ENCODE measurements around the gene ALDH1A3. TPM values are rescaled to one million over a fixed set of nuclear protein-coding genes. Genes with fewer than 3 reads are reported as not detected.

The ALDH1A3 gene
- total RNA-seq, 1 experiment from 2014 or later = 5,398 TPM

DNA sequence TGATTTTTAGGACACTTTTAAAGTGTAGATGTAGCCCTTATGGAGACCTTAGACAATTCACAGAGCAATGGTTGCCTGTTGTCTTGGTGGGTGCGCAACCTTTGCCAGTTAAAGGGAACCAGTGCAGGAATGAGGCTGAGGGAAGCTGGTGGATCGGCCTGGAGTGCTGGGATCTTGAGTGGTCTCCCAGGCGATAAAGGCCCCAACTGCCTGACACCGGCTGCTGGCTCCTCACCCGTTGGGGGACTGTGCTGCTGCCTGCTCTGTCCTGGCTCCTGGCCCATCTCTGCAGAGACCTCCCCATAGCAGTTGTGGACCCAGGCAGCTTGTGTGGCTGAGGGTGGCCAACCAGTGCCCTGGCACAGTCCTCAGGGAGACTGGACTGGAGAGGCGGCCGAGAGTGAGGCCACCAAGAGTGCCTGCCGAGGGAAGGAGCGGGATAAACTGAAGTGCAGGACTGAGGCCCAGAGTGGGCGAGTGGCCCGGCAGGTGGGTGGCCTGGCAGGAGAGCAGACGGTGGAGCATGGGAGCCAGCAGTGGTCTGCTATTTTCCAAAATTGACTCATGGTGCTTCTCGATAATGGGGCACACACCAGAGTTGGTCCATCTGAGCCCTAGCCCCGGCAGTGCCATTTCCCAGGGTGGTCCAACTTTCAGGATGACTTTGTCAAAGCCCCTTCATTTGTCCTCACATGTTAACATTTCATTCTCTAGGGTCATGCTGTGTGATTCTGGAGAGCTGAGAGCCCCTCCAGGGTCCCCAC, 2.1 kb downstream of the ALDH1A3 start:
- Histone ChIP-seq H4K20me1 (ENCODE audit: low read length) (peaks cover 67% of the 10 kb centered on the region), H3K36me3 (ENCODE audit: low read depth, low read length) (peaks cover 67% of the 10 kb centered on the region), H3K9me2 (replicated peaks; ENCODE audit: low read length) (no peaks in the 10 kb centered on the region), H3K4me1 (ENCODE audit: insufficient read depth, low read length) (peaks cover 54% of the 10 kb centered on the region), H3K27ac (ENCODE audit: low read length) (peak overlapping the region; percentile 95), H3K79me2 (ENCODE audit: low read length) (peaks cover 95% of the 10 kb centered on the region), H3K27me3 (ENCODE audit: low read length) (no peaks in the 10 kb centered on the region), H3K4me3 (ENCODE audit: low read length) (peak overlapping the region; percentile 78), H3K9me3 (ENCODE audit: low read length) (no peaks in the 10 kb centered on the region), H3K4me2 (ENCODE audit: low read length) (peak overlapping the region; percentile 92), H2AFZ (ENCODE audit: low read length) (no peak overlapping the region), H3F3A (ENCODE audit: low read length, unreplicated experiment) (peaks cover 48% of the 10 kb centered on the region), H3K9ac (ENCODE audit: low read length) (peak overlapping the region; percentile 100)
- CTCF ChIA-PET = no interaction called here
- POLR2A ChIA-PET (ENCODE audit: unreplicated experiment) = no interaction called here
- TF ChIP-seq EZH2phosphoT487 (IDR thresholded peaks at IDR 0.05; ENCODE audit: borderline replicate concordance, low read length) = no peak
- TF ChIP-seq, protein P1, sequence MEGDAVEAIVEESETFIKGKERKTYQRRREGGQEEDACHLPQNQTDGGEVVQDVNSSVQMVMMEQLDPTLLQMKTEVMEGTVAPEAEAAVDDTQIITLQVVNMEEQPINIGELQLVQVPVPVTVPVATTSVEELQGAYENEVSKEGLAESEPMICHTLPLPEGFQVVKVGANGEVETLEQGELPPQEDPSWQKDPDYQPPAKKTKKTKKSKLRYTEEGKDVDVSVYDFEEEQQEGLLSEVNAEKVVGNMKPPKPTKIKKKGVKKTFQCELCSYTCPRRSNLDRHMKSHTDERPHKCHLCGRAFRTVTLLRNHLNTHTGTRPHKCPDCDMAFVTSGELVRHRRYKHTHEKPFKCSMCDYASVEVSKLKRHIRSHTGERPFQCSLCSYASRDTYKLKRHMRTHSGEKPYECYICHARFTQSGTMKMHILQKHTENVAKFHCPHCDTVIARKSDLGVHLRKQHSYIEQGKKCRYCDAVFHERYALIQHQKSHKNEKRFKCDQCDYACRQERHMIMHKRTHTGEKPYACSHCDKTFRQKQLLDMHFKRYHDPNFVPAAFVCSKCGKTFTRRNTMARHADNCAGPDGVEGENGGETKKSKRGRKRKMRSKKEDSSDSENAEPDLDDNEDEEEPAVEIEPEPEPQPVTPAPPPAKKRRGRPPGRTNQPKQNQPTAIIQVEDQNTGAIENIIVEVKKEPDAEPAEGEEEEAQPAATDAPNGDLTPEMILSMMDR (conservative IDR thresholded peaks at IDR 0.05; ENCODE audit: low read depth, low read length) = no peak
- no peak for TF ChIP-seq EZH2 (IDR thresholded peaks at IDR 0.05; ENCODE audit: low read length, unreplicated experiment)
- intact Hi-C loops (cut with micrococcal nuclease) = no loop called here
- DNase-seq = peak; percentile 12
- peak; percentile 1 for ATAC-seq
- BruUV-seq (replicated peaks) = no TSS peak

DNA sequence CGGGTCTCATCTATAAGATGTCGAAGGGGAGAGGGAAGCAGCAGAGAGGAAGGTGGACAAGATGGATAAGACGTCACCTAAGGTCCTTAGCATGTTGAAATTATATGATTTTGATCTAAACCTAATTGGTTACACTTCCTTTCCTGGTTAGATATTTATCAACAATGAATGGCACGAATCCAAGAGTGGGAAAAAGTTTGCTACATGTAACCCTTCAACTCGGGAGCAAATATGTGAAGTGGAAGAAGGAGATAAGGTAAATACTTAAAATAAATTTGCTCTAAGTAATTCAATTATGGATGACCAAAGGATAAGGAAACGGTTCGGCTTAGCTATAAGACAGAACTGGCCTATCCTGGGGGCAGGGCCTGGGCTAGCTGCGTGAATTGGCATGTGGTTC, 5.5 kb downstream of the ALDH1A3 start:
- BruUV-seq (replicated peaks) = no TSS peak
- H3K4me2 ChIP-seq (ENCODE audit: low read length) = peak overlapping the region; percentile 92
- POLR2A ChIA-PET (ENCODE audit: unreplicated experiment) = no interaction called here

More for the DNA sequence above, 5.5 kb downstream of the ALDH1A3 start:
- Histone ChIP-seq H3K9ac (ENCODE audit: low read length) (peak overlapping the region; percentile 100), H3K9me2 (replicated peaks; ENCODE audit: low read length) (no peaks in the 10 kb centered on the region), H3F3A (ENCODE audit: low read length, unreplicated experiment) (peaks cover 70% of the 10 kb centered on the region), H3K27me3 (ENCODE audit: low read length) (no peaks in the 10 kb centered on the region), H3K27ac (ENCODE audit: low read length) (peak overlapping the region; percentile 95), H3K4me3 (ENCODE audit: low read length) (peak overlapping the region; percentile 78), H4K20me1 (ENCODE audit: low read length) (peaks cover 95% of the 10 kb centered on the region), H3K79me2 (ENCODE audit: low read length) (peaks cover 99% of the 10 kb centered on the region), H2AFZ (ENCODE audit: low read length) (no peak overlapping the region), H3K4me1 (ENCODE audit: insufficient read depth, low read length) (peaks cover 66% of the 10 kb centered on the region), H3K9me3 (ENCODE audit: low read length) (no peaks in the 10 kb centered on the region), H3K36me3 (ENCODE audit: low read depth, low read length) (peaks cover 96% of the 10 kb centered on the region)
- no peak for DNase-seq
- CTCF ChIA-PET = no interaction called here
- TF ChIP-seq EZH2phosphoT487 (IDR thresholded peaks at IDR 0.05; ENCODE audit: borderline replicate concordance, low read length) = no peak
- TF ChIP-seq, protein P1 (conservative IDR thresholded peaks at IDR 0.05; ENCODE audit: low read depth, low read length) = no peak
- TF ChIP-seq EZH2 (IDR thresholded peaks at IDR 0.05; ENCODE audit: low read length, unreplicated experiment) = no peak
- ATAC-seq = no peak
- intact Hi-C loops (cut with micrococcal nuclease) = no loop called here

Measured in PC-3 (cell line).